B cell (primary cell): Measurements from ENCODE around the gene CLDN6. TPM values are rescaled to one million over a fixed set of nuclear protein-coding genes. Genes with fewer than 3 reads are reported as not detected.

Source experiments
- ATAC-seq: fragments of 200-7000 bp; cut with Tn5 transposase; one replicate; pipeline ENCODE4 v1.10.0; 2021; ENCODE audit warnings: low read depth, mild to moderate bottlenecking, moderate number of reproducible peaks, moderate library complexity
- CTCF ChIA-PET: fragments of 350-600 bp; sonication (Branson Sonifier 250); formaldehyde crosslinking; loops from one replicate; lab custom pipeline; 2021; ENCODE audit warnings: antibody characterized with exemption, inconsistent platforms; lab: Charles Lee
- POLR2A ChIA-PET: fragments of 350-600 bp; sonication (Branson Sonifier 250); formaldehyde crosslinking; loops from one replicate; lab custom pipeline; 2021; ENCODE audit warnings: antibody characterized with exemption; lab: Charles Lee
- DNase-seq: peaks from one replicate; pipeline ENCODE4 v3.0.0; 2013
- H2AFZ ChIP-seq: 2 replicates; pipeline ENCODE4 v1.6.1; 2012; ENCODE audit warnings: mild to moderate bottlenecking, low read depth, low read length; ENCODE audit not compliant: insufficient read depth, poor library complexity, severe bottlenecking
- H3K27ac ChIP-seq, 2 donors: 1 replicate in 1 of 2; 2 replicates in 1 of 2; pipeline ENCODE4 v1.5.1; 2012 to 2013; ENCODE audit warnings: low read length in 2 of 2, mild to moderate bottlenecking in 2 of 2, moderate library complexity in 1 of 2
- H3K27me3 ChIP-seq, 4 experiments: fragments of 200-600 bp in 1 of 4; sonication (generic) in 1 of 4; replicated peaks in 1 of 4; 1 replicate in 2 of 4; 2 replicates in 2 of 4; pipeline versions ENCODE4 v1.6.1 to v1.7.0; 2013 to 2016; ENCODE audit warnings: low read length in 3 of 4, mild to moderate bottlenecking in 2 of 4, mixed read lengths in 1 of 4, moderate library complexity in 1 of 4; ENCODE audit not compliant: insufficient read depth in 4 of 4, control insufficient read depth in 3 of 4; ENCODE audit errors: control extremely low read depth in 1 of 4
- H3K36me3 ChIP-seq, 2 experiments: replicated peaks in 1 of 2; 1 replicate in 1 of 2; 2 replicates in 1 of 2; pipeline versions ENCODE4 v1.6.1 to v1.7.1; 2013; ENCODE audit warnings: low read length in 1 of 2; ENCODE audit not compliant: insufficient read depth in 2 of 2, control insufficient read depth in 1 of 2; ENCODE audit errors: control extremely low read depth in 1 of 2, extremely low read depth in 1 of 2
- H3K4me1 ChIP-seq, 2 donors: fragments of 200-600 bp in 1 of 2; sonication (generic) in 1 of 2; 1 replicate in 1 of 2; 2 replicates in 1 of 2; pipeline versions ENCODE4 v1.5.1 to v1.6.1; 2013 to 2017; ENCODE audit warnings: low read length in 2 of 2; ENCODE audit not compliant: control insufficient read depth in 2 of 2, insufficient read depth in 2 of 2
- H3K4me2 ChIP-seq: replicated peaks from 2 replicates; pipeline ENCODE3; 2012; ENCODE audit warnings: mild to moderate bottlenecking, low read depth, low read length; ENCODE audit not compliant: poor library complexity, severe bottlenecking
- H3K4me3 ChIP-seq, 5 experiments: fragments of 200-600 bp in 1 of 5; sonication (generic) in 1 of 5; 1 replicate in 3 of 5; 2 replicates in 2 of 5; pipeline versions ENCODE4 v1.5.1 to v1.7.0; 2011 to 2016; ENCODE audit warnings: low read length in 4 of 5, mild to moderate bottlenecking in 4 of 5, low read depth in 2 of 5, control low read depth in 1 of 5, moderate library complexity in 1 of 5; ENCODE audit not compliant: insufficient read depth in 1 of 5; ENCODE audit errors: control extremely low read depth in 1 of 5, extremely low read depth in 1 of 5
- H3K79me2 ChIP-seq: fragments of 200-600 bp; sonication (generic); one replicate; pipeline ENCODE4 v1.6.0; 2016; ENCODE audit warnings: low read length; ENCODE audit not compliant: control insufficient read depth, insufficient read depth
- H3K9ac ChIP-seq: fragments of 200-600 bp; sonication (generic); 2 replicates; pipeline ENCODE4 v1.6.1; 2017; ENCODE audit warnings: mild to moderate bottlenecking, low read length, moderate library complexity
- H3K9me3 ChIP-seq, 3 donors: one replicate each; pipeline versions ENCODE4 v1.6.1 to v1.7.1; 2013; ENCODE audit warnings: low read length in 2 of 3; ENCODE audit not compliant: control insufficient read depth in 2 of 3, insufficient read depth in 1 of 3; ENCODE audit errors: control extremely low read depth in 1 of 3
- H4K20me1 ChIP-seq: 2 replicates; pipeline ENCODE4 v1.6.0; 2012; ENCODE audit warnings: mild to moderate bottlenecking, low read length; ENCODE audit not compliant: insufficient read depth, control insufficient read depth, poor library complexity, severe bottlenecking
- H3K27ac Mint-ChIP-seq: one replicate; pipeline ENCODE4 v1.8.0; 2021; ENCODE audit warnings: mixed read lengths
- H3K27me3 Mint-ChIP-seq: one replicate; pipeline ENCODE4 v1.8.0; 2021; ENCODE audit warnings: mixed read lengths
- H3K4me1 Mint-ChIP-seq: one replicate; pipeline ENCODE4 v1.8.0; 2021; ENCODE audit warnings: mixed read lengths
- H3K4me3 Mint-ChIP-seq: one replicate; pipeline ENCODE4 v1.8.0; 2021; ENCODE audit warnings: mixed read lengths
- H3K9me3 Mint-ChIP-seq: one replicate; pipeline ENCODE4 v1.8.0; 2022; ENCODE audit warnings: mixed read lengths; ENCODE audit not compliant: insufficient read depth
- CTCF ChIP-seq: fragments of 200-600 bp; IDR thresholded peaks from one replicate; pipeline ENCODE4 v1.8.0; 2022; ENCODE audit warnings: antibody characterized with exemption, mild to moderate bottlenecking
- EZH2 ChIP-seq: IDR thresholded peaks from 2 replicates; pipeline ENCODE4 v1.6.1; 2012; ENCODE audit warnings: borderline replicate concordance, low read depth, mild to moderate bottlenecking, moderate library complexity, low read length; ENCODE audit not compliant: insufficient read depth, poor library complexity, severe bottlenecking
- WGBS: methylation state at CpG from one replicate; pipeline ENCODE4 v1.1.5; 2013; ENCODE audit warnings: missing lambda C conversion rate; ENCODE audit not compliant: insufficient coverage; 5-methylcytosine and 5-hydroxymethylcytosine counted together
- intact Hi-C: fragments of 100-400 bp; cut with micrococcal nuclease; formaldehyde crosslinking; loops from one replicate; pipeline ENCODE4 v1.10.0; 2022
- polyA plus RNA-seq: library from polyadenylated mRNA; depleted of rRNA; stranded (reverse); fragments of >200 nt; gene quantifications from 2 replicates; pipeline ENCODE4 v1.2.3, GENCODE V29; 2012
- total RNA-seq, 2 donors: library from RNA; stranded (reverse); fragments of 120-200 nt in 1 of 2; gene quantifications; 1 replicate in 1 of 2; 2 replicates in 1 of 2; pipeline versions ENCODE4 v1.2.3 to v1.2.4, GENCODE V29; 2013 to 2022

The CLDN6 gene
- total and polyA plus RNA-seq, 2 donors (not counting 1 experiment from before 2014, with no cell fraction given), result not detected

DNA sequence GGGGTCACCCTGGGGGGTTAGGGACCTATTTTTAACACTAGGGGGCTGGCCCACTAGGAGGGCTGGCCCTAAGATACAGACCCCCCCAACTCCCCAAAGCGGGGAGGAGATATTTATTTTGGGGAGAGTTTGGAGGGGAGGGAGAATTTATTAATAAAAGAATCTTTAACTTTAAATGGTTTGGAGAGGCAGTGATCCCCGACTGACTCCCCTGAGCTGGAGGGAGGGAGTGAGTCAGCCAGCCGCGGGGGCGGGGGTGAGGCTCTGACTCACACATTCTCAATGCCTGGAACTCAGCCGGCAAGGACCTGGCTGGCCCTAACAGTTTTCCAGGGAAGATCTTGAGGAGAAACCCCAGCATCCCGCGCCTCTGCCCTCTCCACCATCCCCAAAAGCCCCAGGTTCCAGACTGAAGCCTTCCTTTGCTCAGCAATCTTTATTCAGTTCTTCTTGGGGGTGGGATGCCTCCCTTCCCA lies 4.3 kb upstream of the CLDN6 start:
- Mint-ChIP-seq H3K9me3 (no peaks in the 10 kb centered on the region), H3K27me3 (peaks cover under 1% of the 10 kb centered on the region), H3K4me3 (peak overlapping the region; percentile 97), H3K4me1 (peaks cover 45% of the 10 kb centered on the region), H3K27ac (peak overlapping the region; percentile 99)
- Histone ChIP-seq H3K4me2 (peak overlapping the region; percentile 90), H3K4me3 (no peak overlapping the region), H3K9ac (no peak overlapping the region), H3K79me2 (peaks cover 15% of the 10 kb centered on the region), H3K27ac (no peak overlapping the region), H4K20me1 (peaks cover 20% of the 10 kb centered on the region), H3K9me3 (peaks cover 0 to under 1% (median 0%) of the 10 kb centered on the region in 3 donors), H3K27me3 (peaks cover 0 to 15% (median 6%) of the 10 kb centered on the region in 4 experiments), H3K4me1 (peaks cover 37 to 54% of the 10 kb centered on the region in 2 donors), H3K36me3 (peaks cover 0 to 18% of the 10 kb centered on the region in 2 experiments), H2AFZ (no peak overlapping the region)
- CTCF ChIA-PET, result interaction anchor here (0.8 to 6.9 kb wide), 5 partner anchors 11 to 36 kb away, joined by 3 to 61 read pairs (median 8); no protein-coding TSS in a partner anchor
- no peak for ATAC-seq
- WGBS, result 0% methylated on average over 1 of the region's 8 CpGs
- POLR2A ChIA-PET, result interaction anchor here (2.1 kb wide), 1 partner anchor 18 kb away, joined by 9 read pairs; no protein-coding TSS in a partner anchor
- intact Hi-C loops, result loop anchor here (5.0 to 10.0 kb wide), 6 partner anchors 55 to 1717 kb away; partner anchors contain the start of genes PAQR4, SRRM2, UBE2I and ZNF174
- TF ChIP-seq EZH2 (no peak), CTCF (no peak)
- no peak for DNase-seq
